ENCODE results near the gene SMPD2. TPM values are rescaled to one million over a fixed set of nuclear protein-coding genes. Genes with fewer than 3 reads are reported as not detected.

SMPD2 gene
- polyA plus RNA-seq, 4 donors, result 10.1 to 16.0 (median 14.1) TPM

DNA sequence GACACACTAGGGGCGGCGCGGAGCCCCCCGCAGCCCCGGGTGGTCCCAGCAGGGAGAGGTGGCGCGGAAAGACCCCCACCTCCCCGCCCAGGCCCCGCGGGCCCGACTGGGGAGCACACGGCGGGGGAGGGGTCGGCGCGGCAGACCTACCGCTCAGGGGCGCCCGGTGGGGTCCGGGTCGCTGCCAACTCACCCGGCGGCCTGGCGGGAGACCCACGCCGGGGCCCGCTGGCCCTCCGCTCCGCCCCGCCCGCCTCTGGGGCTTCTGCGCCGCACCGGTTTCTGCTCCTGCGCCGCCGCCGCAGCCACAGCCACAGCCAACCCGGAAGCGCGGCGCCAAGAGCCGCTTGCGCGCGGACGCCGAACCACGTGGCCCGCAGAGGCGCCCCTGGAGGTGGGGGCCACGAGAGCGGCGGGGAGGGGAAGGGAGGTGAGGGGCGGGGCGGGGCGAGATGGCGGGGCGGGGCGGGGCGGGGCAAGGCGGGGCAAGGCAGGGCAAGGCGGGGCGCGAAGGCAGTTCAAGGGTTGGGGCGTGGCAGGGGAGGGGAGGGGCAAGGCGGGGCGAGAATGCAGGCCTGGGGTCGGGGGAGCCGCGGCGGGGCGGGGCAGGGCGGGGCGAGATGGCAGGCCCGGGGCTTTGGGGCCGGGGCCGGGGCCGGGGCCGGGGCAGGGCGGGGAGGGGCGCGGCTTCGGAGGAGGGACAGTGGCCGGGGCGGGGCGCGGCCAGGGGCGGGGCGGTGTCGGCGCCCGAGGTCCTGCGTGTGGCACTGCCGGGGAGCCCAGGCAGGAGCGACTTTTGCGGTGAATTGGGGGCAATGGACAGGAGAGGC lies 42.6 kb downstream of the SMPD2 start, which contains the start of gene ZBTB24:
Gene ZBTB24 (minus strand): TSS at position 315 of the 830 bp plus-strand sequence. CDS start 1,193 bp downstream, outside the sequence.
- DNase-seq (ENCODE audit: low read depth in 4 of 4, low spot score in 3 of 4), result peak; percentile 65 to 75 (median 70)

GRCh38 chr6:109483735-109484057 lies 43.2 kb downstream of the SMPD2 start:
- no peak for DNase-seq (ENCODE audit: low read depth in 4 of 4, low spot score in 3 of 4)

DNA sequence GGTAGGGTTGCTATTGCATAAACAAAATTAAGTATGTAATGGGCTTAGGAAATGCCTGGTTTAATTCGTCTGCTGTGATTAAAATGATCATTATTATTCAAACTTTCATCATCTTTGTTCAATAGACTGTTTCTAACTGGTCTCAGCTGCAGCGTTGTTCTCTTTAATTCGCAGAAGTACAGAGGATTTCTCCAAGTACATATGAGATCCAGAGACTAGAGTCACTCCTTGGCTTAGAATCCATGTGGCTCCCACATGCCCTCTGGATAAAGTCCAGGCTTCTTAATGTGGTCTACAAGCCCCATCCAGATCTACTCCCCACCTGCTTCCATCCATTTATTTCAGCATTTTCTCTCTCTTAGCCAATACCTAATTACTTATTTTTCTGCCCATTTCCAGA lies 43.6 kb downstream of the SMPD2 start:
- DNase-seq (ENCODE audit: low read depth in 4 of 4, low spot score in 3 of 4), result no peak

DNA sequence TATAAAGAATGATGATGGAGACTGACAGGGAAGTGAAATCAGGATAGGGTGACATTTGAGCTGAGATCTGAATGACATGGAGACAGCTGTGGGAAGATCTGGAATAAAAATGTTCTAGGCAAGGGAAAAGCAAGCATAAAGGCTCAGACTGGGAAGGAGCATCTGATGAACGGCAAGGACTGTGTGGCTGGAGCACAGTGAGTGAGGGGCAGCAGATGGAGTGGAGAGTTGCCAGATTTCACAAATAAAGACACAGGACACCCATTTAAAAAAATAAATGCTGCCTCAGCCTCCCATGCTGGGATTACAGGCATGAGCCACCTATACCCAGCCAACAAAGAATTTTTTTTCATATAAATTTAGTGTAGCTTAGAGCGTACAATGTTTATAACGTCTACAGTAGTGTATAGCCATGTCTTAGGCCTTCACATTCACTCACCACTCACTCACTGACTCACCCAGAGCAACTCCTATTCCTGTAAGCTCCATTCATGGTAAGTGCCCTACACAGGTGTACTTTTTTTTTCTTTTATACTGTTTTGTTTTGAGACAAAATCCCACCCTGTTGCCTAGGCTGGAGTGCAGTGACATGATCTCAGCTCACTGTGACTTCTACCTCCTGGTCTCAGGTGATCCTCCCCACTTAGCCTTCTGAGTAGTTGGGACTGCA lies 44.9 kb downstream of the SMPD2 start:
- DNase-seq (ENCODE audit: low read depth in 4 of 4, low spot score in 3 of 4), result no peak

DNA sequence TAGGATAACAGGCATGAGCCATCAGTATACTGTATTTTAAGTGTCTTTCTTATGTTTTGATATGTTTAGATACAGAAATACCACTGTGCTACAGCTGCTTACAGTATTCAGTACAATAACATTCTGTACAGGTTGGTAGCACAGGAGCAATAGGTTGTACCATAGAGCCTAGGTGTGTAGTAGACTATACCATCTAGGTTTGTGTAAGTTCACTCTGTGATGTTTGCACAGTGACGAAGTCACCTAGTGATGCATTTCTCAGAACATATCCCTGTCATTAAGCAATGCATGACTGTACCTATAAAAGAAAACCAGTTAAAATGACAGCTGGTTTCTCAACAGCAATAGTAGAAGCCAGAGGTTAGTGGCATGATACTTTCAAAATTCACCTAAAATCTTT lies 45.5 kb downstream of the SMPD2 start:
- DNase-seq (ENCODE audit: low read depth in 4 of 4, low spot score in 3 of 4), result no peak

DNA sequence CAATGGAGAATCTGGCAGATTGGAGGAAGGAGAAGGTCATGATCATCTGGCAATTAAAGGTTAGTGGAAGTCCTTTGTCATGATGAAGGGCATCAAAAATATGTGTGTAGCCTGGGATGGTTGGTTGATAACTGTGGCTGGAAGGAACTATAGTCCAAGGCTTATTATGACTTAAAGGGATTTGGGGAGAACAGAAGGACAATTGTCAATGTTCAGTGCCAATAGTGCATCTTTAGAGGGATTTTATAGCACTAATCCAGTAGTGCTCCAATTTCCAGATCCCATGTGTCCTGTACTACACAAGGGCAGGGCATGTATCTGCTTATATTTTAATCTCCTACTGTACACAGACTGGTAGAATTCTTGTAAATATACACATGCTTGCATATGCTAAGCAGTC lies 47.5 kb downstream of the SMPD2 start:
- no peak for DNase-seq (ENCODE audit: low read depth in 4 of 4, low spot score in 3 of 4)

DNA sequence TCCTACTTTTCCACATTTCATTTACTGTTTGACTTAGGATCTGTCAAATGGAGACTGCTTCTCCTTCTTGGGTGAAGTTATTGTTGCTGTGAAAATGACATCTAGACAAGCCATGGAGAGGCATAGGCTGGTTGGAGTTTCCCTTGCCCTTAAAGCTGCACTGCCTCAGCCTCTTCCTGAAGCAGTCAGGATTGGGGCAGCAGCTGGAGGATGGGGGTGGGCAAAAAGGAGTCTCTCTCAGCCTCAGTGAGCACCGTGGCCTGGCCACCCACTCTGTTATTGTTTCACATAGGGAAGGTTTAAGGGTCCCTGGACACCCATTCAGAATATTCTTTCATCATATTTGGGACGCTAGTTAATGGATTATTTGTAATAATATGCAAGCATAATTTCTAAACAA lies 50.2 kb downstream of the SMPD2 start:
- no peak for DNase-seq (ENCODE audit: low read depth in 4 of 4, low spot score in 3 of 4)

GRCh38 chr6:109491207-109491938 lies 50.8 kb downstream of the SMPD2 start:
- DNase-seq (ENCODE audit: low read depth in 4 of 4, low spot score in 3 of 4), result no peak

Other genes with a start within 250 kb of the SMPD2 start
- gene CD164, start 58.3 kb upstream of the SMPD2 start, polyA plus RNA-seq (ENCODE audit: insufficient read length in 4 of 4), result 100 to 1,000 TPM; 507 to 667 (median 601) TPM
- gene PPIL6, start 96 bp upstream of the SMPD2 start, polyA plus RNA-seq (ENCODE audit: insufficient read length in 4 of 4), result 10 to 100 TPM; 16.6 to 21.7 (median 18.9) TPM
- gene MICAL1, start 15.0 kb downstream of the SMPD2 start, polyA plus RNA-seq (ENCODE audit: insufficient read length in 4 of 4), result 10 to 100 TPM; 20.0 to 31.2 (median 26.7) TPM
- 10 to 100 TPM; 14.6 to 17.9 (median 15.6) TPM for gene ZBTB24, start 42.5 kb downstream of the SMPD2 start, polyA plus RNA-seq (ENCODE audit: insufficient read length in 4 of 4)